IMR-90 (cell line): ENCODE measurements around the gene CASS4. TPM values are rescaled to one million over a fixed set of nuclear protein-coding genes. Genes with fewer than 3 reads are reported as not detected.

ENCODE experiments used
- ATAC-seq: fragments of 200-7000 bp; cut with Tn5 transposase; 2 replicates; pipeline ENCODE4 v1.9.1; 2020; ENCODE audit warnings: low read depth, mild to moderate bottlenecking, moderate library complexity
- BruUV-seq: library from RNA; stranded (reverse); fragments of 400-500 nt; replicated peaks from 2 replicates; lab custom pipeline; 2021; lab: Mats Ljungman, UMichigan
- CTCF ChIA-PET: fragments of 300-600 bp; formaldehyde crosslinking; extraction: SDS; loops from one replicate; lab custom pipeline; 2021; ENCODE audit warnings: antibody characterized with exemption; lab: Yijun Ruan, JAX
- POLR2A ChIA-PET: fragments of 300-600 bp; sonication (Branson Sonifier 250); formaldehyde crosslinking; loops from one replicate; lab custom pipeline; 2022; ENCODE audit warnings: antibody characterized with exemption; ENCODE audit not compliant: unreplicated experiment; lab: Charles Lee
- DNase-seq: peaks from one replicate; pipeline ENCODE4 v3.0.0; 2013
- H2AFZ ChIP-seq: replicated peaks from 2 replicates; pipeline ENCODE3; 2013; ENCODE audit warnings: low read length, mild to moderate bottlenecking; ENCODE audit not compliant: poor library complexity
- H2AK5ac ChIP-seq: 2 replicates; pipeline ENCODE4 v1.6.1; 2013; ENCODE audit warnings: low read depth, low read length, inconsistent platforms
- H2AK9ac ChIP-seq: replicated peaks from 2 replicates; pipeline ENCODE3; 2013; ENCODE audit warnings: mild to moderate bottlenecking, low read depth, low read length, moderate library complexity; ENCODE audit not compliant: poor library complexity
- H2BK120ac ChIP-seq: 2 replicates; pipeline ENCODE4 v1.6.1; 2013; ENCODE audit warnings: low read depth, low read length, inconsistent platforms
- H2BK15ac ChIP-seq: 3 replicates; pipeline ENCODE4 v1.6.1; 2013; ENCODE audit warnings: low read depth, low read length, inconsistent platforms
- H2BK20ac ChIP-seq: 2 replicates; pipeline ENCODE4 v1.6.1; 2013; ENCODE audit warnings: low read depth, mild to moderate bottlenecking, inconsistent platforms, low read length, moderate library complexity
- H2BK5ac ChIP-seq: 2 replicates; pipeline ENCODE4 v1.6.1; 2013; ENCODE audit warnings: mild to moderate bottlenecking, low read depth, low read length, inconsistent platforms; ENCODE audit not compliant: poor library complexity, severe bottlenecking
- H3K14ac ChIP-seq: replicated peaks from 2 replicates; pipeline ENCODE4 v1.6.1; 2013; ENCODE audit warnings: low read depth, low read length, inconsistent platforms
- H3K18ac ChIP-seq: 2 replicates; pipeline ENCODE4 v1.6.1; 2013; ENCODE audit warnings: low read depth, low read length, control low read depth
- H3K23ac ChIP-seq: 2 replicates; pipeline ENCODE4 v1.6.1; 2013; ENCODE audit warnings: low read depth, low read length, inconsistent platforms
- H3K27ac ChIP-seq: 2 replicates; pipeline ENCODE4 v1.5.1; 2013; ENCODE audit warnings: mild to moderate bottlenecking, control low read depth, low read length; ENCODE audit not compliant: insufficient read depth
- H3K27me3 ChIP-seq: 2 replicates; pipeline ENCODE4 v1.6.1; 2013; ENCODE audit warnings: low read length; ENCODE audit not compliant: control insufficient read depth, insufficient read depth
- H3K36me3 ChIP-seq: 2 replicates; pipeline ENCODE4 v1.6.1; 2013; ENCODE audit warnings: low read length, mixed read lengths; ENCODE audit not compliant: control insufficient read depth, insufficient read depth
- H3K4ac ChIP-seq: 2 replicates; pipeline ENCODE4 v1.6.1; 2013; ENCODE audit warnings: low read depth, low read length, inconsistent platforms
- H3K4me1 ChIP-seq: 2 replicates; pipeline ENCODE4 v1.6.1; 2013; ENCODE audit warnings: low read length, mixed read lengths; ENCODE audit not compliant: control insufficient read depth, insufficient read depth
- H3K4me2 ChIP-seq: 2 replicates; pipeline ENCODE4 v1.6.1; 2013; ENCODE audit warnings: low read depth, mild to moderate bottlenecking, control low read depth, low read length, moderate library complexity
- H3K4me3 ChIP-seq: 2 replicates; pipeline ENCODE4 v1.5.1; 2013; ENCODE audit warnings: low read depth, mild to moderate bottlenecking, control low read depth, low read length, moderate library complexity; ENCODE audit not compliant: insufficient read depth
- H3K56ac ChIP-seq: 2 replicates; pipeline ENCODE4 v1.6.1; 2013; ENCODE audit warnings: low read length, inconsistent platforms; ENCODE audit not compliant: insufficient read depth; ENCODE audit errors: extremely low read depth
- H3K79me1 ChIP-seq, 2 experiments: 2 replicates each; pipeline ENCODE4 v1.6.1; 2013; ENCODE audit warnings: low read length in 2 of 2, inconsistent platforms in 1 of 2, low read depth in 1 of 2
- H3K9ac ChIP-seq: 2 replicates; pipeline ENCODE4 v1.6.1; 2013; ENCODE audit warnings: low read depth, low read length, control low read depth
- H3K9me1 ChIP-seq: 2 replicates; pipeline ENCODE4 v1.6.1; 2013; ENCODE audit warnings: low read length, inconsistent platforms; ENCODE audit not compliant: insufficient read depth
- H3K9me3 ChIP-seq: 2 replicates; pipeline ENCODE4 v1.6.1; 2013; ENCODE audit warnings: low read length; ENCODE audit not compliant: control insufficient read depth, insufficient read depth
- H4K20me1 ChIP-seq: 2 replicates; pipeline ENCODE4 v1.6.1; 2013; ENCODE audit warnings: low read length, inconsistent platforms; ENCODE audit not compliant: insufficient read depth
- H4K5ac ChIP-seq: 2 replicates; pipeline ENCODE4 v1.6.1; 2013; ENCODE audit warnings: mild to moderate bottlenecking, low read depth, low read length, control low read depth
- H4K8ac ChIP-seq, 2 experiments: 2 replicates each; pipeline ENCODE4 v1.6.1; 2013; ENCODE audit warnings: low read depth in 2 of 2, low read length in 2 of 2, control low read depth in 1 of 2, inconsistent platforms in 1 of 2
- H4K91ac ChIP-seq: 2 replicates; pipeline ENCODE4 v1.6.1; 2013; ENCODE audit warnings: low read depth, low read length, inconsistent platforms; ENCODE audit not compliant: insufficient read depth
- BHLHE40 ChIP-seq: fragments of 150-350 bp; IDR thresholded peaks from 2 replicates; pipeline ENCODE4 v1.6.1; 2016; ENCODE audit warnings: mild to moderate bottlenecking, low read depth, low read length
- CEBPB ChIP-seq: IDR thresholded peaks from 2 replicates; pipeline ENCODE4 v1.6.1; 2012; ENCODE audit warnings: low read depth, low read length, improper control_type of control experiment
- CHD1 ChIP-seq: IDR thresholded peaks from 2 replicates; pipeline ENCODE4 v1.6.1; 2012; ENCODE audit warnings: low read depth, low read length, improper control_type of control experiment
- MAFK ChIP-seq: IDR thresholded peaks from 2 replicates; pipeline ENCODE4 v1.6.1; 2012; ENCODE audit warnings: low read depth, low read length, improper control_type of control experiment
- MXI1 ChIP-seq: IDR thresholded peaks from 2 replicates; pipeline ENCODE4 v1.6.1; 2012; ENCODE audit warnings: low read depth, mild to moderate bottlenecking, low read length, moderate library complexity, borderline replicate concordance
- POLR2A ChIP-seq: IDR thresholded peaks from 2 replicates; pipeline ENCODE4 v1.6.1; 2012; ENCODE audit warnings: mild to moderate bottlenecking, low read depth, low read length
- RFX5 ChIP-seq: IDR thresholded peaks from 2 replicates; pipeline ENCODE4 v1.8.0; 2012; ENCODE audit warnings: low read depth, mild to moderate bottlenecking, low read length, moderate library complexity
- WGBS, 2 experiments: methylation state at CpG; one replicate each; pipeline versions ENCODE4 v1.1.5 to v1.1.7; 2013; ENCODE audit warnings: missing lambda C conversion rate in 2 of 2; ENCODE audit not compliant: insufficient read length in 1 of 2; ENCODE audit errors: extremely low coverage in 2 of 2; 5-methylcytosine and 5-hydroxymethylcytosine counted together
- dilution Hi-C: fragments of 300-500 bp; cut with HindIII; formaldehyde crosslinking; loops from one replicate; pipeline ENCODE4 v1.14.3; 2018; ENCODE audit warnings: low sequenced_read_pairs; ENCODE audit not compliant: unreplicated experiment
- in situ Hi-C: fragments of 300-500 bp; cut with MboI; formaldehyde crosslinking; loops from 3 replicates; pipeline ENCODE4 v1.14.3; 2019; ENCODE audit warnings: low sequenced_read_pairs, inconsistent platforms, mixed read lengths
- intact Hi-C: fragments of 100-400 bp; cut with micrococcal nuclease; formaldehyde crosslinking; loops from 2 replicates; pipeline ENCODE4 v1.10.0; 2022
- polyA plus RNA-seq, 3 experiments: library from polyadenylated mRNA; depleted of rRNA; stranded (reverse); fragments of >200 nt; gene quantifications; 2 replicates each; pipeline ENCODE4 v1.2.3, GENCODE V29; 2012; ENCODE audit warnings: low replicate concordance in 1 of 3
- total RNA-seq: library from RNA; depleted of rRNA; stranded (reverse); fragments of >200 nt; gene quantifications from 2 replicates; pipeline ENCODE4 v1.2.3, GENCODE V29; 2012
- TF ChIP-seq, protein P1 (sequence below): fragments of 150-350 bp; IDR thresholded peaks from 2 replicates; pipeline ENCODE4 v1.6.1; 2016; ENCODE audit warnings: low read depth, mild to moderate bottlenecking, low read length, moderate library complexity, borderline replicate concordance

CASS4 gene
- total and polyA plus RNA-seq, 2 of the 4 experiments (the other 2 are of a cell fraction), result 25.8 to 26.5 TPM

DNA sequence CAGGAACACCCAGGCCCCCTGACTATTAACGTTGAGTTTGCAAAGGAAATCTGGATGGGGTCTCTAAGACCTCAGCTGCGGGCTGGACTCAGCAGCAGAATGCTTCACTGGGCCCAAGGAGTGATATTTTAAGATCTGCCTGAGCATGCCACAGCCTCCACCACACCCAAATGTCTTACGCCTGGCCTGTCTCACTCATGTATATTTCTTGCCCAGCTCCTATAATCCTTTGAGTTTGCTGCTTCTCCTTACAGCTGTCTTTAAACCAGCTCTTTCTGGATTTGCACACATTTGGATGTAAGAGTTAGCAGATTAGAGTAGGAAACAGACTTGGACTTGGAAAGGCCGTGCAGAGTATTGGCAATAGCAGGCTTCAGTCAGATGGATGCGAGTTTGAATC is 16.4 kb downstream of the CASS4 start:
- in situ Hi-C loops (no loop called here), dilution Hi-C loops (no loop called here), intact Hi-C loops (no loop called here)
- Histone ChIP-seq H3K14ac (peak overlapping the region; percentile 90), H2BK5ac (peak overlapping the region; percentile 97), H2AK5ac (peak overlapping the region; percentile 97), H2AFZ (no peak overlapping the region), H2AK9ac (peak overlapping the region; percentile 80), H4K5ac (peak overlapping the region; percentile 86), H2BK15ac (peak overlapping the region; percentile 99; the same call in 2 of the 3 replicates), H4K8ac (peak overlapping the region; percentile 91 to 94), H3K4me1 (peaks cover 43% of the 10 kb centered on the region), H3K79me1 (peaks cover 38 to 74% of the 10 kb centered on the region in 2 experiments), H3K4ac (peak overlapping the region; percentile 96), H3K4me3 (no peak overlapping the region), H3K56ac (0 out of 2 replicates have a peak overlapping the region, but pooled peaks have one; percentile 30), H3K27ac (peak overlapping the region; percentile 96), H3K9me3 (no peaks in the 10 kb centered on the region), H3K9me1 (peaks cover 31% of the 10 kb centered on the region), H3K4me2 (no peak overlapping the region), H3K9ac (peak overlapping the region; percentile 43; the same call in 1 of the 2 replicates), H3K23ac (peak overlapping the region; percentile 88), H4K91ac (peak overlapping the region; percentile 98), H3K27me3 (no peaks in the 10 kb centered on the region), H3K36me3 (peaks cover 9% of the 10 kb centered on the region), H3K18ac (peak overlapping the region; percentile 79), H4K20me1 (no peaks in the 10 kb centered on the region), H2BK120ac (peak overlapping the region; percentile 97), H2BK20ac (peak overlapping the region; percentile 91)
- ChIA-PET CTCF (no interaction called here), POLR2A (interaction anchor here (0.9 to 1.7 kb wide), 3 partner anchors 10 to 12 kb away, joined by 3 to 7 read pairs (median 7); no protein-coding TSS in a partner anchor)
- BruUV-seq, result no TSS peak
- ATAC-seq, result no peak
- no CpG with 5 or more reads among the region's 5 CpGs for WGBS, 2 experiments
- TF ChIP-seq MXI1 (no peak), RFX5 (no peak), CEBPB (no peak), CHD1 (no peak), POLR2A (no peak), BHLHE40 (no peak), MAFK (no peak)
- TF ChIP-seq, protein P1, sequence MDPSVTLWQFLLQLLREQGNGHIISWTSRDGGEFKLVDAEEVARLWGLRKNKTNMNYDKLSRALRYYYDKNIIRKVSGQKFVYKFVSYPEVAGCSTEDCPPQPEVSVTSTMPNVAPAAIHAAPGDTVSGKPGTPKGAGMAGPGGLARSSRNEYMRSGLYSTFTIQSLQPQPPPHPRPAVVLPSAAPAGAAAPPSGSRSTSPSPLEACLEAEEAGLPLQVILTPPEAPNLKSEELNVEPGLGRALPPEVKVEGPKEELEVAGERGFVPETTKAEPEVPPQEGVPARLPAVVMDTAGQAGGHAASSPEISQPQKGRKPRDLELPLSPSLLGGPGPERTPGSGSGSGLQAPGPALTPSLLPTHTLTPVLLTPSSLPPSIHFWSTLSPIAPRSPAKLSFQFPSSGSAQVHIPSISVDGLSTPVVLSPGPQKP, result no peak
- no peak for DNase-seq
